WTC11 (cell line): ENCODE measurements around the gene NEK7. TPM values are rescaled to one million over a fixed set of nuclear protein-coding genes. Genes with fewer than 3 reads are reported as not detected.

Source experiments
- ATAC-seq: fragments of 200-7000 bp; cut with Tn5 transposase; 2 replicates; pipeline ENCODE4 v1.10.0; 2021; ENCODE audit warnings: mild to moderate bottlenecking, moderate library complexity
- CTCF ChIA-PET: fragments of 300-600 bp; sonication (Branson Sonifier 250); formaldehyde crosslinking; loops from one replicate; lab custom pipeline; 2021; ENCODE audit warnings: antibody characterized with exemption; lab: Charles Lee
- POLR2A ChIA-PET: fragments of 350-600 bp; sonication (Branson Sonifier 250); formaldehyde crosslinking; loops from one replicate; lab custom pipeline; 2021; ENCODE audit warnings: antibody characterized with exemption; lab: Charles Lee
- DNase-seq: peaks from one replicate; pipeline ENCODE4 v3.0.0; 2021; ENCODE audit warnings: low spot score
- H3K27ac Mint-ChIP-seq: 2 replicates; pipeline ENCODE4 v1.8.0; 2021; ENCODE audit warnings: mixed read lengths
- H3K27me3 Mint-ChIP-seq: 2 replicates; pipeline ENCODE4 v1.8.0; 2021; ENCODE audit warnings: low read depth, mild to moderate bottlenecking, moderate library complexity, mixed read lengths
- H3K36me3 Mint-ChIP-seq: 2 replicates; pipeline ENCODE4 v1.8.0; 2021; ENCODE audit warnings: mixed read lengths
- H3K4me1 Mint-ChIP-seq: 2 replicates; pipeline ENCODE4 v1.8.0; 2022; ENCODE audit warnings: mixed read lengths
- H3K4me3 Mint-ChIP-seq: 2 replicates; pipeline ENCODE4 v1.8.0; 2021; ENCODE audit warnings: mild to moderate bottlenecking, moderate library complexity, mixed read lengths
- H3K9me3 Mint-ChIP-seq: 2 replicates; pipeline ENCODE4 v1.8.0; 2021; ENCODE audit warnings: mixed read lengths
- GRHL2 ChIP-seq: fragments of 250-450 bp; sonication (Bioruptor Pico); IDR thresholded peaks from 2 replicates; pipeline ENCODE4 v1.8.0; 2022; ENCODE audit warnings: mild to moderate bottlenecking, moderate library complexity; ENCODE audit not compliant: insufficient replicate concordance, severe bottlenecking
- IRF2 ChIP-seq: sonication (generic); formaldehyde crosslinking; IDR thresholded peaks from 2 replicates; pipeline ENCODE4 v1.8.0; 2022; ENCODE audit warnings: low read depth, missing genetic modification reagents, borderline replicate concordance
- JAZF1 ChIP-seq: fragments of 250-450 bp; sonication (Bioruptor Pico); IDR thresholded peaks from 2 replicates; pipeline ENCODE4 v1.9.0; 2021; ENCODE audit warnings: moderate library complexity, mild to moderate bottlenecking, inconsistent platforms
- MXD4 ChIP-seq: fragments of 250-450 bp; sonication (Bioruptor Pico); IDR thresholded peaks from 2 replicates; pipeline ENCODE4 v1.8.0; 2021; ENCODE audit warnings: mild to moderate bottlenecking, moderate library complexity, borderline replicate concordance
- NFE2L1 ChIP-seq: sonication (generic); formaldehyde crosslinking; IDR thresholded peaks from 2 replicates; pipeline ENCODE4 v1.8.1; 2023; ENCODE audit warnings: missing genetic modification reagents
- SOX15 ChIP-seq: fragments of 250-450 bp; sonication (Bioruptor Pico); IDR thresholded peaks from 2 replicates; pipeline ENCODE4 v1.9.0; 2021; ENCODE audit warnings: mild to moderate bottlenecking
- ZBTB21 ChIP-seq: sonication (generic); formaldehyde crosslinking; IDR thresholded peaks from 2 replicates; pipeline ENCODE4 v1.8.1; 2023; ENCODE audit warnings: mild to moderate bottlenecking, missing genetic modification reagents, borderline replicate concordance
- ZNF423 ChIP-seq: fragments of 250-450 bp; sonication (Bioruptor Pico); IDR thresholded peaks from 2 replicates; pipeline ENCODE4 v2.1.2; 2022; ENCODE audit warnings: mild to moderate bottlenecking, moderate library complexity
- total RNA-seq: library from RNA; stranded (reverse); gene quantifications from 3 replicates; pipeline ENCODE4 v1.2.3, GENCODE V29; 2021
- TF ChIP-seq, protein P1 (sequence below): sonication (generic); formaldehyde crosslinking; IDR thresholded peaks from 2 replicates; pipeline ENCODE4 v1.8.1; 2023; ENCODE audit warnings: mild to moderate bottlenecking, missing genetic modification reagents
- TF ChIP-seq, protein P2 (sequence below): fragments of 250-450 bp; sonication (Bioruptor Pico); IDR thresholded peaks from 2 replicates; pipeline ENCODE4 v1.9.0; 2021; ENCODE audit warnings: moderate library complexity, mild to moderate bottlenecking, inconsistent platforms, borderline replicate concordance
- TF ChIP-seq, protein P3 (sequence below): fragments of 250-450 bp; sonication (Bioruptor Pico); IDR thresholded peaks from 2 replicates; pipeline ENCODE4 v1.9.0; 2021; ENCODE audit warnings: mild to moderate bottlenecking, borderline replicate concordance
- TF ChIP-seq, protein P4 (sequence below): sonication (generic); formaldehyde crosslinking; IDR thresholded peaks from 2 replicates; pipeline ENCODE4 v1.8.1; 2022; ENCODE audit warnings: mild to moderate bottlenecking, moderate library complexity, missing genetic modification reagents
- TF ChIP-seq, protein P5 (sequence below): fragments of 250-450 bp; sonication (Bioruptor Pico); IDR thresholded peaks from 2 replicates; pipeline ENCODE4 v1.8.0; 2021; ENCODE audit warnings: mild to moderate bottlenecking
- TF ChIP-seq, protein P6 (sequence below): sonication (generic); formaldehyde crosslinking; IDR thresholded peaks from 2 replicates; pipeline ENCODE4 v1.8.1; 2023; ENCODE audit warnings: mild to moderate bottlenecking, missing genetic modification reagents, borderline replicate concordance

NEK7 gene
- total RNA-seq, 1 experiment from 2014 or later = 10.3 TPM

DNA sequence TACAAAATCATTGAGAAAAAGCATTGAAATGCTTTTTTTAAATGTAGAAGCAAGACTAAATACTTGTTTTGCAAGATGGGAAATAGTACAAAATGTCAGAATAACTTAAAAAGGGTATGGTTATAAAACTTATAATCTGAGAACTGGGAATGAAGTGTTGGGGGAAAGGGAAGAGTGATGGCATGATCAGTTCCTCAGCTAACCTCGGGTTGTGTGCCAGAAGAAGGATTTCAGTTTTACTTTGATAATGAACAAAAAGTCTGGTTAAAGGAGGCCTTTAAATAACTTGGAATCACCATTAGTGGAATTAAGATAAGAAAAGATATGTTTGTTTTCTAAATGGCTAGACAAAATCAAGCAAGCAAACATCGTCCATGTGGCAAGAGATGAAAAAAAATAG is 20.7 kb downstream of the NEK7 start:
- no peak for DNase-seq
- no peak for TF ChIP-seq ZNF423 (CRISPR knock-in tag)
- TF ChIP-seq, all 79 proteins: peak for 0
- Mint-ChIP-seq H3K36me3 (no peaks in the 10 kb centered on the region), H3K27me3 (no peaks in the 10 kb centered on the region), H3K4me3 (no peak overlapping the region), H3K27ac (peak overlapping the region; percentile 26), H3K4me1 (peaks cover 35% of the 10 kb centered on the region), H3K9me3 (no peaks in the 10 kb centered on the region)
- ChIA-PET CTCF (interaction anchor here (1.4 kb wide), 1 partner anchor 21 kb away, joined by 4 read pairs; no protein-coding TSS in a partner anchor), POLR2A (no interaction called here)
- ATAC-seq = no peak

DNA sequence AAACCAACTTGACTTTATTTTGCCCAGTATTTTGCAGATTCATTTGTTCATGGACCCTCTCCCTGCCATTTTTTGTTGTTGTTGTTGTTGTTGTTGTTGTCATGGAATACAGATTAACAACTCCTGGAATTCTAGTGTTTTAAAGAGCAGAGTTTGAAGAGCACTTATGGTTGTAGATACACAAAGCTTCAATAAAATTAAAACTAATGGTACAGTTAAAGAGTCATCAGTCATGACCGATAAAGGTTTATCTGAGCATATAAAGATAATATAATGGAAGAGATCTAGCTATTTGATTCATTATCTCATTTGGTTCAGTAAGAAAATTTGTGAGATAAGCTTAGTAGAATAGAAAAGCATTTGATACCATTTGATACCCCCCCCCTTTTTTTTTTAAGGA is 21.8 kb downstream of the NEK7 start:
- TF ChIP-seq, protein P1, sequence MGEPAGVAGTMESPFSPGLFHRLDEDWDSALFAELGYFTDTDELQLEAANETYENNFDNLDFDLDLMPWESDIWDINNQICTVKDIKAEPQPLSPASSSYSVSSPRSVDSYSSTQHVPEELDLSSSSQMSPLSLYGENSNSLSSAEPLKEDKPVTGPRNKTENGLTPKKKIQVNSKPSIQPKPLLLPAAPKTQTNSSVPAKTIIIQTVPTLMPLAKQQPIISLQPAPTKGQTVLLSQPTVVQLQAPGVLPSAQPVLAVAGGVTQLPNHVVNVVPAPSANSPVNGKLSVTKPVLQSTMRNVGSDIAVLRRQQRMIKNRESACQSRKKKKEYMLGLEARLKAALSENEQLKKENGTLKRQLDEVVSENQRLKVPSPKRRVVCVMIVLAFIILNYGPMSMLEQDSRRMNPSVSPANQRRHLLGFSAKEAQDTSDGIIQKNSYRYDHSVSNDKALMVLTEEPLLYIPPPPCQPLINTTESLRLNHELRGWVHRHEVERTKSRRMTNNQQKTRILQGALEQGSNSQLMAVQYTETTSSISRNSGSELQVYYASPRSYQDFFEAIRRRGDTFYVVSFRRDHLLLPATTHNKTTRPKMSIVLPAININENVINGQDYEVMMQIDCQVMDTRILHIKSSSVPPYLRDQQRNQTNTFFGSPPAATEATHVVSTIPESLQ (CRISPR knock-in tag) = no peak
- TF ChIP-seq, protein P2, sequence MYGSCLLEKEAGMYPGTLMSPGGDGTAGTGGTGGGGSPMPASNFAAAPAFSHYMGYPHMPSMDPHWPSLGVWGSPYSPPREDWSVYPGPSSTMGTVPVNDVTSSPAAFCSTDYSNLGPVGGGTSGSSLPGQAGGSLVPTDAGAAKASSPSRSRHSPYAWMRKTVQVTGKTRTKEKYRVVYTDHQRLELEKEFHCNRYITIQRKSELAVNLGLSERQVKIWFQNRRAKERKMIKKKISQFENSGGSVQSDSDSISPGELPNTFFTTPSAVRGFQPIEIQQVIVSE (CRISPR knock-in tag) = no peak
- TF ChIP-seq, protein P3, sequence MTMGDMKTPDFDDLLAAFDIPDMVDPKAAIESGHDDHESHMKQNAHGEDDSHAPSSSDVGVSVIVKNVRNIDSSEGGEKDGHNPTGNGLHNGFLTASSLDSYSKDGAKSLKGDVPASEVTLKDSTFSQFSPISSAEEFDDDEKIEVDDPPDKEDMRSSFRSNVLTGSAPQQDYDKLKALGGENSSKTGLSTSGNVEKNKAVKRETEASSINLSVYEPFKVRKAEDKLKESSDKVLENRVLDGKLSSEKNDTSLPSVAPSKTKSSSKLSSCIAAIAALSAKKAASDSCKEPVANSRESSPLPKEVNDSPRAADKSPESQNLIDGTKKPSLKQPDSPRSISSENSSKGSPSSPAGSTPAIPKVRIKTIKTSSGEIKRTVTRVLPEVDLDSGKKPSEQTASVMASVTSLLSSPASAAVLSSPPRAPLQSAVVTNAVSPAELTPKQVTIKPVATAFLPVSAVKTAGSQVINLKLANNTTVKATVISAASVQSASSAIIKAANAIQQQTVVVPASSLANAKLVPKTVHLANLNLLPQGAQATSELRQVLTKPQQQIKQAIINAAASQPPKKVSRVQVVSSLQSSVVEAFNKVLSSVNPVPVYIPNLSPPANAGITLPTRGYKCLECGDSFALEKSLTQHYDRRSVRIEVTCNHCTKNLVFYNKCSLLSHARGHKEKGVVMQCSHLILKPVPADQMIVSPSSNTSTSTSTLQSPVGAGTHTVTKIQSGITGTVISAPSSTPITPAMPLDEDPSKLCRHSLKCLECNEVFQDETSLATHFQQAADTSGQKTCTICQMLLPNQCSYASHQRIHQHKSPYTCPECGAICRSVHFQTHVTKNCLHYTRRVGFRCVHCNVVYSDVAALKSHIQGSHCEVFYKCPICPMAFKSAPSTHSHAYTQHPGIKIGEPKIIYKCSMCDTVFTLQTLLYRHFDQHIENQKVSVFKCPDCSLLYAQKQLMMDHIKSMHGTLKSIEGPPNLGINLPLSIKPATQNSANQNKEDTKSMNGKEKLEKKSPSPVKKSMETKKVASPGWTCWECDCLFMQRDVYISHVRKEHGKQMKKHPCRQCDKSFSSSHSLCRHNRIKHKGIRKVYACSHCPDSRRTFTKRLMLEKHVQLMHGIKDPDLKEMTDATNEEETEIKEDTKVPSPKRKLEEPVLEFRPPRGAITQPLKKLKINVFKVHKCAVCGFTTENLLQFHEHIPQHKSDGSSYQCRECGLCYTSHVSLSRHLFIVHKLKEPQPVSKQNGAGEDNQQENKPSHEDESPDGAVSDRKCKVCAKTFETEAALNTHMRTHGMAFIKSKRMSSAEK (CRISPR knock-in tag) = no peak
- TF ChIP-seq, protein P4, sequence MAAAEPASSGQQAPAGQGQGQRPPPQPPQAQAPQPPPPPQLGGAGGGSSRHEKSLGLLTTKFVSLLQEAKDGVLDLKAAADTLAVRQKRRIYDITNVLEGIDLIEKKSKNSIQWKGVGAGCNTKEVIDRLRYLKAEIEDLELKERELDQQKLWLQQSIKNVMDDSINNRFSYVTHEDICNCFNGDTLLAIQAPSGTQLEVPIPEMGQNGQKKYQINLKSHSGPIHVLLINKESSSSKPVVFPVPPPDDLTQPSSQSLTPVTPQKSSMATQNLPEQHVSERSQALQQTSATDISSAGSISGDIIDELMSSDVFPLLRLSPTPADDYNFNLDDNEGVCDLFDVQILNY (CRISPR knock-in tag) = no peak
- no peak for TF ChIP-seq JAZF1 (CRISPR knock-in tag)
- TF ChIP-seq, protein P5, sequence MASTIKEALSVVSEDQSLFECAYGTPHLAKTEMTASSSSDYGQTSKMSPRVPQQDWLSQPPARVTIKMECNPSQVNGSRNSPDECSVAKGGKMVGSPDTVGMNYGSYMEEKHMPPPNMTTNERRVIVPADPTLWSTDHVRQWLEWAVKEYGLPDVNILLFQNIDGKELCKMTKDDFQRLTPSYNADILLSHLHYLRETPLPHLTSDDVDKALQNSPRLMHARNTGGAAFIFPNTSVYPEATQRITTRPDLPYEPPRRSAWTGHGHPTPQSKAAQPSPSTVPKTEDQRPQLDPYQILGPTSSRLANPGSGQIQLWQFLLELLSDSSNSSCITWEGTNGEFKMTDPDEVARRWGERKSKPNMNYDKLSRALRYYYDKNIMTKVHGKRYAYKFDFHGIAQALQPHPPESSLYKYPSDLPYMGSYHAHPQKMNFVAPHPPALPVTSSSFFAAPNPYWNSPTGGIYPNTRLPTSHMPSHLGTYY (CRISPR knock-in tag) = no peak
- no peak for TF ChIP-seq ZBTB21 (CRISPR knock-in tag)
- no peak for TF ChIP-seq GRHL2
- no peak for TF ChIP-seq MXD4 (CRISPR knock-in tag)
- TF ChIP-seq NFE2L1 (CRISPR knock-in tag) = no peak
- TF ChIP-seq SOX15 (CRISPR knock-in tag) = no peak
- TF ChIP-seq, protein P6, sequence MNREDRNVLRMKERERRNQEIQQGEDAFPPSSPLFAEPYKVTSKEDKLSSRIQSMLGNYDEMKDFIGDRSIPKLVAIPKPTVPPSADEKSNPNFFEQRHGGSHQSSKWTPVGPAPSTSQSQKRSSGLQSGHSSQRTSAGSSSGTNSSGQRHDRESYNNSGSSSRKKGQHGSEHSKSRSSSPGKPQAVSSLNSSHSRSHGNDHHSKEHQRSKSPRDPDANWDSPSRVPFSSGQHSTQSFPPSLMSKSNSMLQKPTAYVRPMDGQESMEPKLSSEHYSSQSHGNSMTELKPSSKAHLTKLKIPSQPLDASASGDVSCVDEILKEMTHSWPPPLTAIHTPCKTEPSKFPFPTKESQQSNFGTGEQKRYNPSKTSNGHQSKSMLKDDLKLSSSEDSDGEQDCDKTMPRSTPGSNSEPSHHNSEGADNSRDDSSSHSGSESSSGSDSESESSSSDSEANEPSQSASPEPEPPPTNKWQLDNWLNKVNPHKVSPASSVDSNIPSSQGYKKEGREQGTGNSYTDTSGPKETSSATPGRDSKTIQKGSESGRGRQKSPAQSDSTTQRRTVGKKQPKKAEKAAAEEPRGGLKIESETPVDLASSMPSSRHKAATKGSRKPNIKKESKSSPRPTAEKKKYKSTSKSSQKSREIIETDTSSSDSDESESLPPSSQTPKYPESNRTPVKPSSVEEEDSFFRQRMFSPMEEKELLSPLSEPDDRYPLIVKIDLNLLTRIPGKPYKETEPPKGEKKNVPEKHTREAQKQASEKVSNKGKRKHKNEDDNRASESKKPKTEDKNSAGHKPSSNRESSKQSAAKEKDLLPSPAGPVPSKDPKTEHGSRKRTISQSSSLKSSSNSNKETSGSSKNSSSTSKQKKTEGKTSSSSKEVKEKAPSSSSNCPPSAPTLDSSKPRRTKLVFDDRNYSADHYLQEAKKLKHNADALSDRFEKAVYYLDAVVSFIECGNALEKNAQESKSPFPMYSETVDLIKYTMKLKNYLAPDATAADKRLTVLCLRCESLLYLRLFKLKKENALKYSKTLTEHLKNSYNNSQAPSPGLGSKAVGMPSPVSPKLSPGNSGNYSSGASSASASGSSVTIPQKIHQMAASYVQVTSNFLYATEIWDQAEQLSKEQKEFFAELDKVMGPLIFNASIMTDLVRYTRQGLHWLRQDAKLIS (CRISPR knock-in tag) = no peak
- no peak for TF ChIP-seq IRF2 (CRISPR knock-in tag)
- TF ChIP-seq, all 79 proteins: peak for 0
- CTCF ChIA-PET = no interaction called here
- DNase-seq = no peak
- Mint-ChIP-seq H3K27ac (peak overlapping the region; percentile 58; the same call in 1 of the 2 replicates), H3K36me3 (no peaks in the 10 kb centered on the region), H3K9me3 (no peaks in the 10 kb centered on the region), H3K27me3 (no peaks in the 10 kb centered on the region), H3K4me1 (peaks cover 35% of the 10 kb centered on the region), H3K4me3 (no peak overlapping the region)
- ATAC-seq = no peak
- POLR2A ChIA-PET = no interaction called here
